MCF 10A (cell line): ENCODE results near the gene MCCC1. TPM values are rescaled to one million over a fixed set of nuclear protein-coding genes. Genes with fewer than 3 reads are reported as not detected.

Experiments
- BruUV-seq: library from RNA; stranded (reverse); fragments of 400-500 nt; replicated peaks from 2 replicates; lab custom pipeline; 2021; lab: Mats Ljungman, UMichigan
- CTCF ChIA-PET: fragments of 300-600 bp; sonication (Branson Sonifier 250); formaldehyde crosslinking; extraction: SDS; loops from one replicate; lab custom pipeline; 2021; ENCODE audit warnings: antibody characterized with exemption, inconsistent platforms; lab: Yijun Ruan, JAX
- POLR2A ChIA-PET: fragments of 300-600, 350-650 bp; sonication (Branson Sonifier 250); formaldehyde crosslinking; extraction: SDS; loops from one replicate; lab custom pipeline; 2020; ENCODE audit warnings: antibody characterized with exemption, inconsistent platforms; lab: Yijun Ruan, JAX
- DNase-seq: peaks from one replicate; pipeline ENCODE4 v3.0.0-alpha.2; 2018; ENCODE audit not compliant: unreplicated experiment
- H3K27ac Mint-ChIP-seq: one replicate; pipeline ENCODE4 v1.8.0; 2022; ENCODE audit warnings: mild to moderate bottlenecking, low read depth, mixed read lengths; ENCODE audit not compliant: unreplicated experiment
- H3K27me3 Mint-ChIP-seq: one replicate; pipeline ENCODE4 v1.8.0; 2022; ENCODE audit warnings: mixed read lengths; ENCODE audit not compliant: insufficient read depth, unreplicated experiment
- H3K36me3 Mint-ChIP-seq: one replicate; pipeline ENCODE4 v1.8.0; 2022; ENCODE audit warnings: mild to moderate bottlenecking, moderate library complexity, mixed read lengths; ENCODE audit not compliant: insufficient read depth, unreplicated experiment
- H3K4me1 Mint-ChIP-seq: one replicate; pipeline ENCODE4 v1.8.0; 2022; ENCODE audit warnings: mixed read lengths; ENCODE audit not compliant: insufficient read depth, unreplicated experiment
- H3K4me3 Mint-ChIP-seq: one replicate; pipeline ENCODE4 v1.8.0; 2022; ENCODE audit warnings: mild to moderate bottlenecking, moderate library complexity, mixed read lengths; ENCODE audit not compliant: unreplicated experiment
- H3K9me3 Mint-ChIP-seq: one replicate; pipeline ENCODE4 v1.8.0; 2022; ENCODE audit warnings: mixed read lengths; ENCODE audit not compliant: unreplicated experiment
- CTCF ChIP-seq: fragments of 200-600 bp; IDR thresholded peaks from one replicate; pipeline ENCODE4 v1.8.0; 2022; ENCODE audit warnings: antibody characterized with exemption, mild to moderate bottlenecking; ENCODE audit not compliant: unreplicated experiment
- intact Hi-C: fragments of 100-400 bp; cut with micrococcal nuclease; formaldehyde crosslinking; loops from 2 replicates; pipeline ENCODE4 v1.14.1; 2022
- total RNA-seq: library from RNA; stranded (reverse); gene quantifications from 2 replicates; pipeline ENCODE4 v1.2.3, GENCODE V29; 2022

MCCC1 gene
- total RNA-seq, 1 experiment from 2014 or later: 38.8 TPM

- Mint-ChIP-seq H3K27me3 (no peaks in the 10 kb centered on the region), H3K4me3 (no peak overlapping the region), H3K4me1 (no peaks in the 10 kb centered on the region), H3K36me3 (peaks cover 62% of the 10 kb centered on the region), H3K27ac (no peak overlapping the region), H3K9me3 (no peaks in the 10 kb centered on the region)
- ChIA-PET CTCF (no interaction called here), POLR2A (no interaction called here)
- BruUV-seq: no TSS peak
- TF ChIP-seq CTCF: no peak
- DNase-seq: no peak
- intact Hi-C loops: no loop called here
Measured at GRCh38 chr3:183044547-183045229, 54.6 kb downstream of the MCCC1 start.

- Mint-ChIP-seq H3K4me3 (no peak overlapping the region), H3K36me3 (peaks cover 76% of the 10 kb centered on the region), H3K9me3 (no peaks in the 10 kb centered on the region), H3K27me3 (no peaks in the 10 kb centered on the region), H3K4me1 (no peaks in the 10 kb centered on the region), H3K27ac (no peak overlapping the region)
- ChIA-PET CTCF (no interaction called here), POLR2A (no interaction called here)
- DNase-seq: no peak
- TF ChIP-seq CTCF: no peak
- no TSS peak for BruUV-seq
- intact Hi-C loops: no loop called here
Measured at GRCh38 chr3:183038757-183039156, 60.5 kb downstream of the MCCC1 start.

GRCh38 chr3:183038221-183038620 lies 61.1 kb downstream of the MCCC1 start:
- TF ChIP-seq CTCF: no peak
- peaks cover 81% of the 10 kb centered on the region for H3K36me3 Mint-ChIP-seq
- H3K4me1 Mint-ChIP-seq: no peaks in the 10 kb centered on the region
- H3K27me3 Mint-ChIP-seq: no peaks in the 10 kb centered on the region
- H3K4me3 Mint-ChIP-seq: no peak overlapping the region
- CTCF ChIA-PET: interaction anchor here (0.7 kb wide), 1 partner anchor 235 kb away, joined by 3 read pairs; no protein-coding TSS in a partner anchor
- no peak overlapping the region for H3K27ac Mint-ChIP-seq
- POLR2A ChIA-PET: no interaction called here
- no peak for DNase-seq
- no peaks in the 10 kb centered on the region for H3K9me3 Mint-ChIP-seq
- intact Hi-C loops: no loop called here
- BruUV-seq: no TSS peak

- no TSS peak for BruUV-seq
- intact Hi-C loops: no loop called here
- ChIA-PET CTCF (interaction anchor here (0.5 kb wide), 1 partner anchor 13 kb away, joined by 3 read pairs; no protein-coding TSS in a partner anchor), POLR2A (no interaction called here)
- TF ChIP-seq CTCF: no peak
- Mint-ChIP-seq H3K9me3 (no peaks in the 10 kb centered on the region), H3K27ac (no peak overlapping the region), H3K4me3 (no peak overlapping the region), H3K4me1 (no peaks in the 10 kb centered on the region), H3K36me3 (peaks cover 75% of the 10 kb centered on the region), H3K27me3 (no peaks in the 10 kb centered on the region)
- DNase-seq: no peak
Measured at GRCh38 chr3:183033746-183034145, 65.5 kb downstream of the MCCC1 start.
